ENCODE results near the gene BASP1.
"Not testable (repeated sequence)": the region's sequence is repeated elsewhere in the genome, so short reads cannot be mapped to it uniquely, and the experiment has no call there.

Gene BASP1

DNA sequence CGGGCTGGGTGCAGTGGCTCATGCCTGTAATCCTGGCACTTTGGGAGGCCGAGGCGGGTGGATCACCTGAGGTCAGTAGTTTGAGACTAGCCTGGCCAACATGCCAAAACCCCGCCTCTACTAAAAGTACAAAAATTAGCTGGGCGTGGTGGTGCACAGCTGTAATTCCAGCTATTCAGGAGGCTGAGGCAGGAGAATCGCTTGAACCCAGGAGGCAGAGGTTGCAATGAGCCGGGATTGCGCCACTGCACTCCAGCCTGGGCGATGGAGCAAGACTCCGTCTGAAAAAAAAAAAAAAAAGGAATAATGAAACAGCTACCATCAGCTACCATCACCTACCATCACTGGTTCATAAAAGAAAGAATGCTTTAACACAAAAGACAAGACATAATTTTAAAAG is 25.9 kb upstream of the BASP1 start:
- not testable (repeated sequence) for DNase-seq

- no peak for DNase-seq
These were observed 25.2 kb upstream of the BASP1 start for GRCh38 chr5:17192191-17192590.

DNA sequence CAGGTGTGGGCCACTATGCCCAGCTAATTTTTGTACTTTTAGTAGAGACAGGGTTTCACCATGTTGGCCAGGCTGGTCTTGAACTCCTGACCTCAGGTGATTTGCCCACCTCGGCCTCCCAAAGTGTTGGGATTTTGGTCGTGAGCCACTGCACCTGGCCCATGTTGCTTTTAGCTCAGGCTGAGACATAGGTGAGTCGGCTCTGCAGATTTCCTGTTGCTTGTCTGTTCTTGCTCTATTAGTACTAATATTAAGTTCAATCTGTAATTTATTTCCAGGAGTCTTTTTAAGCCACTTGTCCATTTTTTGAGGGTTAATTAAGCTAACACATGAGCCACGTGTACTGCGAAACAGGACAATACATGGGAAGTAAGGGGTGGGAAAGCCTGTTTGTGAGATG is 21.4 kb upstream of the BASP1 start:
- no peak for DNase-seq

DNA sequence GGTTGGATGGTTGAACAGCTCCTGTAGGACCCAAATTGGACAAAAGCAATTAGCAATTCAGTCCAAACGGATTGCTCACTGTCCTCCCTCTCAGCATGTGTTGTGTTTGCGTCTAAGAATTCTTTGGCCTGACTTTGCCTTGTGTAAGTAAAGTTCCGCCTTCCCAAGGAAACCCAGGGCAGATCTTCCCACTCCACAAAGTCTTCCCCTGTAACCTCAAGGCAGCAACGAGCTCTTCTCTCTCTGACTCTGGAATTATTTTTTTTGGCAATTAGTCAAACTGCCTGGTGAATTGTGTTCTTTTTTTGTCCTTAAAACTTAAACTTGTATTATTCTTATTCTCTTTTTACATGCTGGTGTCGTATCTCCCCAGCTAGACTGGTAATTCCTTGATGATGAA is 20.7 kb upstream of the BASP1 start:
- DNase-seq: no peak

DNA sequence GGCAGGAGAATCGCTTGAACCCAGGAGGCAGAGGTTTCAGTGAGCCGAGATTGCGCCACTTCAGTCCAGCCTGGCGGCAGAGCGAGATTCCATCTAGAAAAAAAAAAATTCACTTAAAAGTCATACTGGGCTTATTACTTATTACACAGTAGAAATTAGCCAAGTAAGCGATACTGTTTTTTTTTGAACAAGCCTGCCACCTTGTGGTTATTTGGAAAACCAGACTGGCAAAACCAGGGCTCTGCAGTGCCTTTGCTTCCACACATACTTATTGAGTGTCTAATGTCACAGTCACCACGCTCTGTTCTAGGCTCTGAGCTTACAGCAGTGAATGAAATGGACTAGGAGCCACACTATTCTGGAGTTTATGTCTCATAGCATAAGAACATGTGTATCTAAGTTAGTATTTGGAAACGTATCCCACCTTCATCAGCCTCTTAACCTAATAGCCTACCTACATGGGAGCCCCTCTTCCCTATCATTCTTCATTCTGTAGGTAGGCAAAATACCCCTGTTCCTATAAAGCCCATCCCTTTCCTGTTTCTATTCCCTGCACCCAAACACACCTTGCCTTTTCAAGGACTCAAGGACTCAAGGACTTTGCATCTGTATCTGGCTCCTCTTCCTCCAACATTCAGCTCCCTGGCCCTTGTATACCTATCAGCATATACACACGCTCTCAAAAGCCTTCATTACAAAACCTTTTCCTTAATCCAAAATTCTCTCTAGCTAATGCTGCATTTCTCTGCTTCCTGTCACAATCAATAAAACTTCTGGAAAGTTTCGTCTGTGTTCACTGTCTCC is 13.9 kb upstream of the BASP1 start:
- DNase-seq: no peak

- DNase-seq: no peak
These were observed 13.3 kb upstream of the BASP1 start for GRCh38 chr5:17204133-17204489.

- no peak for DNase-seq
These were observed 11.4 kb upstream of the BASP1 start for GRCh38 chr5:17206021-17206420.

DNA sequence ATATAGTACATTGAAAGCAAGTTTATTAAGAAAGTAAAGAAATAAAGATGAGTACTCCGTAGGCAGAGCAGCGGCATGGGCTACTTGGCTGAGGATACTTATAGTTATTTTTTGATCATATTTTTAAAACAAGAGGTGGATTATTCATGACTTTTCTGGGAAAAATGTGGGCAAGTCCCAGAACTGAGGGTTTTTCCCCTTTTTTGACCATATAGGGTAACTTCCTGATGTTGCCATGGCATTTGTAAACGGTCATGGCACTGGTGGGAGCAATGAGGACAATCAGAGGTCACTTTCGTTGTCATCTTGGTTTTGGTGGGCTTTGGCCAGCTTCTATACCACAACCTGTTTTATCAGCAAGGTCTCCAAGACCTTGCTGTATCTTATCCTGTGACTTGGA is 5.2 kb upstream of the BASP1 start:
- no peak for DNase-seq

DNA sequence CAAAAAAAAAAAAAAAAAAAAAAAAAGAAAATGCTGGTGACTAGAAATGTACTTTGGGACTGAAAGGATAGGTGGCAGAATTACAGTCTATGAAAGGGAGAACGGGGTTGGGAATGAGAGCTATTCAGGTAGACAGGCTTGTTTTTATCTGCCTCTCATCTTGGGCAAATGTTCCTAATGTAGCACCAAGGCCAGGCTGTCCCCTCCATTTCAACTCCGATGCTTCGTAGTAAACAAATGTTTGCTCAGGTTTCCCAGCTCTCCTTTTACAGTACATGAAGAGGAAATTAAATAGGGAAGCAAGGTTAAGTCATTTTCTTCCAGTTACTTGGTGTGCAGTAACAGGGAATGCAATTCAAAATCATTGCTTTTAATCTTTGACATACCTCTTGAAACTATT is 4.4 kb upstream of the BASP1 start:
- no peak for DNase-seq

DNA sequence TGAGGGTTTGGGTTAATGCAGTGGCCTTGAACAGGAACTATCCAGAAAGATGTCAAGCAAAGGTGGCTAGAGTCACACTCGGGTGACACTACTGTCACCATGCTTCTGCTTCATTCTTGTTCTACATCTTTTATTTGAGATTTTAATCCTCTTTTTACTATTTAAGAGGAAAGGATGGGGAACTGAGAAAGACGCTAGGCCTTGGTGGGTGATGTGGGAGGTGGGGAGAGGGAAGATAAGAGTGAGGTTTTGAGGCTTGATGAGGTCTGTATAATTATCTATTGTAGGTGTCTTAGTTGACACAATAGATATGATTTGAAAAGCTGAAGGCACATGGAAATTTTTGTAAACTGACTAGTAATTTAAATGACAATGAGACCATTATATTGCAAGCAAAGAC is 3.5 kb upstream of the BASP1 start:
- DNase-seq: no peak

GRCh38 chr5:17214893-17215292 is 2.5 kb upstream of the BASP1 start:
- DNase-seq: no peak

- no peak for DNase-seq
These were observed 2.1 kb upstream of the BASP1 start for GRCh38 chr5:17215361-17215760.

- no peak for DNase-seq
These were observed 1.1 kb upstream of the BASP1 start for GRCh38 chr5:17216176-17216973.

DNA sequence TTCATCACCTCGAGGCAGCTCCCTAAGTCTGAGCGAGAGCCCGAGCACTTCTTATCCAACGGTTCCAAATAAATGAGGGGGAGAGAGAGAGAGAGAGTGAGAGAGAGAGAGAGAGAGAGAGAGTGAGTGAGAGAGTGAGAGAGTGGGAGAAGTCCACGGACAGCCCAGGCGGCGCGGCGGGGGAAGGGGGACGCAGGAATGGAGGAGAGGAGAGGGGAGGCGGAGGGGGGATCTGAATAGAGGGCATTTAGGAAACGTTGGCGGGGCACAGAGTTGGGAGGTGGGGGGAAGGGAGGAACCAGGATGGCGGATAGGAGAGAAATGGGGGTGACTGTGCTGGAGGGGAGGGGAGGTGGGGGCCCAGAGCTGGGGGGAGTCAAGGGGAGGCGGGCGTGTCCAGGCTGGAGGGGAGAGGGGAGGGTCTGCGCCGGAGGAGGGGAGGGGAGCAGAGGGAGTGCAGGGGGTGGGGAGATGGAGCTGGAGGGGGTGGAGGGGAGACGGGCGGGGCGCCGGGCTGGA is 398 bp upstream of the BASP1 start:
- DNase-seq: no peak

GRCh38 chr5:17218353-17219005 is 1.0 kb downstream of the BASP1 start:
- DNase-seq: no peak

GRCh38 chr5:17219006-17219422 is 1.6 kb downstream of the BASP1 start:
- DNase-seq: no peak

DNA sequence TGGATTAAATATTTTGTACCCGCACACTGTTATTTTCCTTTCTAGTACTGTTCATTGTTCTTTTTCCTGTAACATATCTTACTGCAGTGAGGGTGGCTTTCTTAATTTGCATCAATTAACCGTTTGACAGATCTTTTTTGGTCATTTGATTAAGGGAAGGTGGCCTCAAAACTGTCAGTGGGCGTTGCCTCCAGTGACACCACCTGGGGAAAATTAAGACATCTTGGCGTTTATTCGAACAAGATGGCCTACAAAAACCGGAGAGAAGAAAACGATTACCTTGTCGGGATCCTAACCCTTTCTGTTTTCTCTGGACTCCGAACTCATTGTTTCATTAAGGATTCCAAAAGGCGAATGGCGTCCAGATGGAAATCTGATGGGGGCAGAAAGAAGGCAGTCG is 2.0 kb downstream of the BASP1 start:
- no peak for DNase-seq

- DNase-seq: no peak
These were observed 2.6 kb downstream of the BASP1 start for GRCh38 chr5:17219992-17220391.

- DNase-seq: no peak
These were observed 3.0 kb downstream of the BASP1 start for GRCh38 chr5:17220469-17220868.

DNA sequence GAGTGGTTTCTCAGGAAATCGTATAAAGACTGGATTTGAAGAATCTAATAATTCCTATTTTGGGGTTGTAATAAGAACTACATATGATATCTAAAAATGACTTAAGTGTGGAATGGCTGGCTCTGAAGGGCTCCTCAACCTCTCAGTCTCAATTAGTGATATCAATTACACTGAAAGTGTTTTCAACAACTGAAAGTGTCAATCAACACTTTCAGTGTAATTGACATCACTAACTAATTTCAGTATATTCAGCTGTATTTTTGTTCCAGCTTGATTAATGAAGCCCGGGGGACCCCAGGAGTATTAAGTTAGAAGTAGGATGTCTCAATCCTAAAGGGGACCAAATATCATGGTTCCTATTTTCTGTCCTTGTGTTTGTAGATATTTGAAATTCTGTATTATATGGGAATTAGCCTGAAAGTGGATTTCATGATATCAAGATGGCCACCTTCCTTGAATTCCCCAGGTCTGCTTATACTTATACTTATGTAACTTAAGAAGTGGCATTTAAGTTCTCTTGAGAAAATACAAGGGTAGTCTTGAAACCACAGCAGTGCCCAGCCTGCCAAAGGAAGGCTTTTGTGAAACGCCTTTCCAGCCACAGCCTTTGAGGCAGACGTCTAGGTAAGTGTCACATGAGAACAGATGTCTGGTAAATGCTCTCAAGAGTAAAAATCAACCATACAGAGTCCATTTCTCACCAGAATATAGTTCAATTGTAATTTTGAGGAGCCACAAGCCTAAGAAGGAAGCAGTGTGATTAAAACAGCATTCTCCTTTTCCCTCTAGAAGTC is 4.6 kb downstream of the BASP1 start:
- DNase-seq: no peak

GRCh38 chr5:17222664-17223063 is 5.2 kb downstream of the BASP1 start:
- no peak for DNase-seq

GRCh38 chr5:17223367-17224185 is 6.1 kb downstream of the BASP1 start:
- DNase-seq: no peak
